ENCODE results near the gene LRRC37A3.
"Not testable (repeated sequence)": the region's sequence is repeated elsewhere in the genome, so short reads cannot be mapped to it uniquely, and the experiment has no call there.

The LRRC37A3 gene

GRCh38 chr17:64925244-64925643, 6.0 kb upstream of the LRRC37A3 start:
- not testable (repeated sequence) for DNase-seq

DNA sequence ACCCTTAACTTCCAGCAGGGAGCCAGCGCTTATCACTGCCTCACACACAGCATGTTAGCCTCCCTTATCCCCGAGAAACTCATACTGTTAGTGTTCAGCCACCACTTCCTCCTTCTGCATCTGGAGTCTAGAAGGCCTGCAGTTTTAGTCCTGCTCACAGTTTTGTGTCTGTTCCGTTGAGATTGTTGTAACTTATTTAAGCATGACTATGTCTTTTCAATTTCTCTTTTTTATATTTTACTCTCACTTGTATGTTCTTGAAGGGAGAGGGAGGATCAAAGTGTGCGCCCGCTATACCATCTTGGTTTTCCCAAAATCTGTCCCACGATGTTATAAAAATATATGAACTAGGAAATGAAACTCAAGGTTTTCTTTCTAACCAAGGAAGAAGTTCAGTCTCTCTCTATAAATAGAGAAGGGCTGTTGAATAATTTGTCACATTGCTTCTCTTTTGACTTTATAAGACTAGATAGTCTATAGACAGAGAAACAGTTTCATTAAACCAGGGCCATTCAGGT, 3.8 kb upstream of the LRRC37A3 start:
- DNase-seq, result not testable (repeated sequence)

- DNase-seq, result no peak
These were observed 1.3 kb upstream of the LRRC37A3 start for GRCh38 chr17:64920419-64921172.

DNA sequence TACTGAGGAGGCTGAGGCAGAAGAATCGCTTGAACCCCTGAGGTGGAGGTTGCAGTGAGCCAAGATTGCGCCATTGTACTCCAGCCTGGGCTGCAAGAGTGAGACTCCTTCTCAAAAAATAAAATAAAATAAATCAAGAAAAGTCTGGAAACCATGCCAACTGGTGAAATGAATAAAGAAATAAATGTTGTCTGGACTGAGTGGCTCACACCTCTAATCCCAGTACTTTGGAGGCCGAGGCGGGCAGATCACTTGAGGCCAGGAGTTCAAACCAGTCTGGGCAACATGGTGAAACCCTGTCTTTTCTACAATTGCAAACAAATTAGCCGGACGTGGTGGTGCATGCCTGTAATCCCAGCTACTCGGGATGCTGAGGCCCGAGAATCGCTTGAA, 744 bp upstream of the LRRC37A3 start:
- DNase-seq, result no peak

GRCh38 chr17:64918842-64919288, 413 bp downstream of the LRRC37A3 start:
- peak; percentile 45 for DNase-seq

DNA sequence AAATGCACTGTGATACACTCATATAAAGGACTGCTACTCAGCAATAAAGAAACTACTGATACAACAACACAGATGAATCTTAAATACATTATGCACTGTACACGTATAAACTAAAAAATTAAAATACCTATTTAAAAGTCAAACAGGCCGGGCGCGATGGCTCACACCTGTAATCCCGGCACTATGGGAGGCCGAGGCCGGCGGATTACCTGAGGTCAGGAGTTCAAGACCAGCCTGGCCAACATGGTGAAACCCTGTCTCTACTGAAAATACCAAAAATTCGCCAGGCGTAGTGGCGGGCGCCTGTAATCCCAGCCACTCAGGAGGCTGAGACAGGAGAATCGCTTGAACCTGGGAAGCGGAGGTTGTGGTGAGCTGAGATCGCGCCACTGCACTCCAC, 1.7 kb downstream of the LRRC37A3 start:
- DNase-seq, result not testable (repeated sequence)

DNA sequence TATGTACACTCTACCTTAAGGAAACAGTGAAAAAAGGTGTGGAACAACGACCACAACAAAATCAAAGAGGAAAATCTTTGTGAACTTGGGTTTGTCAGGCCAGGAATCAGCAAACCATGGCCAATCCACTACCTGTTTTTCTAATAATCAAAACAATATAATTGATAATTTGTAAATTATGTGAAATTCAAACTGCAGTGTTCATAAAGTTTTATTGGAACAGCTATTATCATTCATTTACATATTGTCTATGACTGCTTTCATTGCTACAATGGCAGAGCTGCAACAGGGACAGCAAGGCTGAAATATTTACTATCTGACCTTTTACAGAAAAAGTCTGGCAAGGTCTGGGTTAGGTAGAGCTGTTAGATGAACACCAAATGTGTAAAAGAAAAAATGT, 4.0 kb downstream of the LRRC37A3 start:
- DNase-seq, result not testable (repeated sequence)

DNA sequence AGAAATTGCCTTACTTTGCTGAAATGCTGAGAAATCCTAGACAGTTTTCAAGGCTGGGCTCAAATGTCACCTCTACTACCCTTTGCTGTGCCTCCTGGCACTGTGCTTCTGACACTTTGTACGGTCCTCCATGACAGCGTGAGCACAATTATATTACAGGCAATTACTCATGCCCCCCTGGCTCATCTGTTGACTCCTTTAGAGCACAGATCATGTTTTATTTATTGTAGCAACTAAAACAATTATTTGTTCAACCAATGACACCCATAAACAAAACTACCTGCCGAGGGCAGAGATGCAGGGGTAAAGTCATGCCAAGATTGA, 9.1 kb downstream of the LRRC37A3 start:
- not testable (repeated sequence) for DNase-seq

DNA sequence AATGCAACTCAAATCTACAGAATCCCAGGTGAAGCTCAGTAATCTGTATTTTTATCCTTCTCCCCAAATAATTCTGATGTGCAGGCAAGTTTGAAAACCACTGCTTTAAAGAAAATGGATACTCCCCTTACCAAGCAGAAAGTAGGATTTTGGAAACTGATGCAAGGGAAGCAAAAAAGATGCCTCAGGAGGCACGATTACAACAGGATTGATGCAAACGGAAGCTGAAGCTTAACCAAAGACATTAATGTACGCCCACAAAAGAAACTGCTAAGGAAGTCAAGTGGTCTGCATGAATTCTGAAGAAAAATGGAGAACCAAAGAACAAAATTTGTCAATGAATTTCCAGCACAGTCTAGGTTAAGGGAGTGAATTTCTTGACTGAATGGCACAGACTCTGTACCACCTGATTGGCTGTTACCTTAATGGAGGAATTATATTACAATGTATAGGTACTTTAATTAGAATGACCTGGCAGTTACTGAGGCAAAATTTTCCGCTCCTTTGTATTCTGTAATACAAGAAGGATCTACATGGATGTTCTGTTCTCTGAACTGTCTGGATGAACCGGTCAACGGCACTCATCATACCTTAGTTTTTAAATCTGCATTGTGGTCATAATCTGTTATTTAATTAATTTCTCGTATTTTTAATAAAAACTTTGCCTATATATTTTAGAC, 9.6 kb downstream of the LRRC37A3 start:
- not testable (repeated sequence) for DNase-seq

DNA sequence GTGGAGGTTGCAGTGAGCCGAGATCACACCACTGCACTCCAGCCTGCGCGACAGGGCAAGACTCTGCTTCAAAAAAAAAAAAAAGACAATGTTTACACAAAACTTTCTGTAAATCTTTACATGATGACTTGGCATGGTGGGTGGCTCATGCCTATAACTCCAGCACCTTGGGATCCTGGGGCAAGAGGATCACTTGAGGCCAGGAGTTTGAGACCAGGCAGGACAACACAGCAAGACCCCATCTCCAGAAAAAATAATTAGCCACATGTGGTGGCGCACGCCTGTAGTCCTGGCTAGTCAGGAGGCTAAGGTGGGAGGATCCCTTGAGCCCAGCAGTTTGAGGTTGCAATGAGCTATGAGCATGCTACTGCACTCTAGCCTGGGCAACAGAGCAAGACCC, 15.2 kb downstream of the LRRC37A3 start:
- not testable (repeated sequence) for DNase-seq

- not testable (repeated sequence) for DNase-seq
These were observed 22.1 kb downstream of the LRRC37A3 start for GRCh38 chr17:64897136-64897535.

GRCh38 chr17:64874210-64874609, 45.1 kb downstream of the LRRC37A3 start:
- DNase-seq, result not testable (repeated sequence)

- peak; percentile 63 for DNase-seq
These were observed 71.5 kb downstream of the LRRC37A3 start for GRCh38 chr17:64847504-64848466.

DNA sequence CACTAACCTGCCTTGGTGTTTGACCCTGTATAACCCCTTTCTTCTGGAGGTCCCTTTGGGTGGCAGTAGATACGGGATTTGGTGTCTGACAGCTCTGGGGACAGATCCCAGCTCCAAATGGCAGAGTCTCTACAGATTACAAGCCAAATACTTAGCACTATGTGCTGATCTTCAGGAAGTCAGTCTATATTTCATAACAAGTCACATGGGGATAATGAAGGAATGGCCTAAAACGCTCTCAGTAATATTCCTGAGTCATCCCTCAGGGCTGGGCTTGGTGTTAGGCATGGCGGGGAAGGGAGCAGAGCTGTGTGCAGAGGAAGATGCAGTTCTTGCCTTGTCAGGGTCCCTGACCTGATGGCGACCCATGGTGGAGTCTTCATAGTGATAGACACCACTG, 72.4 kb downstream of the LRRC37A3 start:
- DNase-seq, result not testable (repeated sequence)

GRCh38 chr17:64843918-64844317, 75.4 kb downstream of the LRRC37A3 start:
- not testable (repeated sequence) for DNase-seq

DNA sequence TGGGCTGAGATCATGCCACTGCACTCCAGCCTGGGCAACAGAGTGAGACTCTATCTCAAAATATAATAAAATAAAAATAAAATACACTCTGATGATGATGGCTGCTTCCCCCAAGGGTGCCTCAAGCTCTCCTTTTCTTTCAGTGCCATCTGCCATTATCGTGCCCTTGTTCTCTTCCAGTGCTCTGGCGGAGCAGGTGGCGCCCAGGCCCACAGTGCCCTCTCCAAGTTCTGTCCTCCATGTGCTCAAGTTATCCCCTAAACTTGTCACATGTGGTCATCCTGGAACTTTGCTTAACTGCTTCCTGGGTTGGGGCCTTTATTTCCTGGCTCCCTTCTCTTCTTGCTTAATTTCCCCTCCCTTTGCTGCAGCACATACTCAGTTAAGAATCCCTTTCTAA, 76.4 kb downstream of the LRRC37A3 start:
- not testable (repeated sequence) for DNase-seq

DNA sequence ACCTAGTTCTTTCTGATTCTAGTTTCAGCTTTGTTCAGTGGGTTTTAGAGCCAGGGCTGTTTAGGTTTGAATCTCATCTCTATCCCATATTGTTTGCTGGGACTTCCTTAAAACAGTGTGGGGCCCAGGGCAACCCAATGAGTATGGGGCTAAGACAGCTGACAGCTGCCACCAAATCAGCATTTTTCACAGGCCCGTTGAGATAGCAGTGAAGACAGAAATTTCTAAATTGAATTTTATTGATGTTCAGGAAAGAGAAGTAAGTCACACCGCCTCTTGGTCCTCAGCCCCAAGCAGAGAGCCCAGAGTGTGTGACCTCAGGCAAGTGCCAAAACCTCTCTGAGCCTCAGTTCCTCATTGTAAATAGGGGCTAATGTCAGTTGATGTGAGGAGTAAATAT, 78.3 kb downstream of the LRRC37A3 start:
- DNase-seq, result not testable (repeated sequence)

DNA sequence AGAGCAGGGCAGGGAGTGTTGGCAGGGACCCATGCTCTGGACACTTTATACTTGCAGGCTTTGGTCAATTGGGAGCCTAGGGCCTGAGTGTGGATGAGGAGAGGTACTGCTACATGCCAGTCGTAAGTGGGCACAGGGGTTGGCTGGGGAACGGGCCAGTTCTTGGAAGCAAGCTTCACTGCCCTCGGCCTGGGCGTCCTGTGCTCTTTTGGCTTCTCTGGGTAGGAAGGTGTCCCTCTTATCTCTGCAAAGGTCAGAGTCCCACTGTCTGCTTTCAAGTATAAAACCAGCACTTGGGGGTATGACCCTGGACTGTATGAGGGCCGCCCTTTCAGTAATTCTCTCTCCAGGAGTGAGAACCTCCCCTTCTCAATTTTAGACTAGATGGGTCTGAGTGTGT, 80.8 kb downstream of the LRRC37A3 start:
- DNase-seq, result not testable (repeated sequence)

DNA sequence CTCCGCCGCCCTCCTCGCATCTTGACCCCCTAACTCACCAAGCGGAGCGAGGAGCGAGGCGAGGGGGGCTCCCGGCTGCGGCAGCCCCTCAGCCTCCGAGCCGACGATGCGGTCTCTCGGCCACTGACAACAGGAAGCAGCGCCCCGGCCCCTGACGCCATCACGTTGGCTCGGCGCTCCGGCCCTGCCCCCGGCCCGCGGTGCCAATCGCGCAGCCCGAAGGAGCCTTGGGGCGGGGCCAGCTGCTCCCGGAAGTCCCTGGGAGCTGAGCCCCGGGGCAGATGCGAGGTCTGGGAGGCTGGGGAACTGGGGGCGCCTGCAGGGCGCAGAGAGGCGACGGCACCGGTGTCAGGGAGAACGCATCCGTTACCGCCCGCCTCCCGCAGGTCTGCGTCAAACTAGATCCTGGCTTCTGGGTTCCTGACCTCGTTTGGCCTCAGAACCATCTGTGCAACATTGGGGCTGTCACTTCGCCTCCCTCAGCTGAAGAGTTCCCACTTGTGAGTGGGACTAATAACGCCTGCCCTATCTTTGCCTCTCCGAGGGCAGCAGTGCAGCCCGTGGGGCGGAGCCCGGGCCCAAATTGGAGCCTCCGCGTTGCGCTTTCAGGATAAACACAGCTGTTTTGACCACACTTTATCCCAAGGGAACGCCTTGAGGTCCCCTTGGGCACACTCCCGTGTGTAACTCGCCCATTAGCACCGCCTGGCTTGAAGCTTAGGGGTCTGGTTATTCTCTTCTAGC, 82.1 kb downstream of the LRRC37A3 start:
- DNase-seq, result peak; percentile 83

DNA sequence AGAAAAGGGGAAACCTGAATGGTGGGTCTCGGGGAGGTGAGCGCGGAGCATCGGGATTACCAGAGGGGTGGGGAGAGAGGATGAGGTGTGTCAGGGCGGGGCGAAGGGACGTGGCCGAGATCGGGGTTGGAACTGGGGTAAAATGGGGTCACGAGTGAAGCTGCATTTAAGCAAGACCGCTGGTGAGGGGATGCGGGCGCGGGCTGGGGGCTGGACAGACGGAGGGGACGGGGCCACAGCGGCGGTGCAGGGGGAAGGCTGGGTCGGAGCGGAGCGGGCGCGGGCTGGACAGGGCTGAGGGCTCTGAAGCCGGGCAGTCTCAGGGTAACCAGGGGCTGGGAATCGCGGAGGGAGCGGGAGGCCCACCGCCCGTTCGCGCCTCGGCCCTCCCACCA, 82.7 kb downstream of the LRRC37A3 start:
- peak; percentile 4 for DNase-seq

- DNase-seq, result not testable (repeated sequence)
These were observed 85.2 kb downstream of the LRRC37A3 start for GRCh38 chr17:64834060-64834459.

- not testable (repeated sequence) for DNase-seq
These were observed 88.6 kb downstream of the LRRC37A3 start for GRCh38 chr17:64830631-64831040.

All from activated effector memory CD4-positive, alpha-beta T cell treated with Interleukin-2 at 50 U/mL for 16 hours (primary cell).